Activated CD8-positive, alpha-beta memory T cell treated with anti-CD3 and anti-CD28 coated beads for 4 hours (primary cell): ENCODE results near the gene MMP17.
A peak's percentile ranks its signal among the peaks of the same experiment; 100 is the strongest.

ENCODE experiments used
- DNase-seq, 2 donors: peaks; one replicate each; pipeline ENCODE4 v3.0.0-alpha.2; 2020; ENCODE audit warnings: low read depth in 2 of 2

Gene MMP17

GRCh38 chr12:131895640-131896079, 67.5 kb downstream of the MMP17 start:
- no peak for DNase-seq

- peak in 1 of 2 donors; percentile 11 for DNase-seq
Observed at GRCh38 chr12:131896080-131896810, 68.1 kb downstream of the MMP17 start.

GRCh38 chr12:131896811-131897270, 68.6 kb downstream of the MMP17 start:
- DNase-seq = no peak

- no peak for DNase-seq
Observed at GRCh38 chr12:131897276-131897675, 69.1 kb downstream of the MMP17 start.

GRCh38 chr12:131897875-131898274, 69.7 kb downstream of the MMP17 start:
- DNase-seq = no peak

- DNase-seq = no peak
Observed at GRCh38 chr12:131900397-131900796, 72.2 kb downstream of the MMP17 start.
